ENCODE measurements around the gene CDC34.
A peak's percentile ranks its signal among the peaks of the same experiment; 100 is the strongest.
"Not testable (repeated sequence)": the region's sequence is repeated elsewhere in the genome, so short reads cannot be mapped to it uniquely, and the experiment has no call there.

Gene CDC34

GRCh38 chr19:575527-576506, 44.3 kb downstream of the CDC34 start:
- DNase-seq = no peak

- DNase-seq = no peak
Observed at GRCh38 chr19:576768-577438, 45.3 kb downstream of the CDC34 start.

- no peak for DNase-seq
Observed at GRCh38 chr19:577439-578392, 46.2 kb downstream of the CDC34 start.

- DNase-seq = no peak
Observed at GRCh38 chr19:579111-579841, 47.7 kb downstream of the CDC34 start.

- DNase-seq = no peak
Observed at GRCh38 chr19:579842-580155, 48.2 kb downstream of the CDC34 start.

- no peak for DNase-seq
Observed at GRCh38 chr19:580274-580835, 48.8 kb downstream of the CDC34 start.

GRCh38 chr19:581399-582111, 50.0 kb downstream of the CDC34 start:
- DNase-seq = no peak

- DNase-seq = no peak
Observed at GRCh38 chr19:582497-583197, 51.1 kb downstream of the CDC34 start.

- no peak for DNase-seq
Observed at GRCh38 chr19:583198-583967, 51.8 kb downstream of the CDC34 start.

GRCh38 chr19:583968-584239, 52.3 kb downstream of the CDC34 start:
- DNase-seq = no peak

GRCh38 chr19:584240-585001, 52.9 kb downstream of the CDC34 start:
- no peak for DNase-seq

GRCh38 chr19:585146-585545, 53.6 kb downstream of the CDC34 start:
- not testable (repeated sequence) for DNase-seq

GRCh38 chr19:585551-586110, 54.1 kb downstream of the CDC34 start:
- DNase-seq = no peak

- peak; percentile 61 for DNase-seq
Observed at GRCh38 chr19:588093-588740, 56.7 kb downstream of the CDC34 start.

- DNase-seq = peak; percentile 18
Observed at GRCh38 chr19:588741-589692, 57.5 kb downstream of the CDC34 start.

- no peak for DNase-seq
Observed at GRCh38 chr19:589693-590395, 58.3 kb downstream of the CDC34 start, which contains the start of gene HCN2. TSS of gene HCN2 (plus strand) at chr19:589881. CDS start at chr19:589946, 65 bp downstream.

GRCh38 chr19:590396-590745, 58.8 kb downstream of the CDC34 start:
- no peak for DNase-seq
